ENCODE data around the gene ATXN1. TPM values are rescaled to one million over a fixed set of nuclear protein-coding genes. Genes with fewer than 3 reads are reported as not detected.

Gene ATXN1
- total and polyA plus RNA-seq, 2 of the 8 experiments (the other 6 are each of a cell fraction or from before 2014, with no cell fraction given): 1.6 to 4.0 TPM

- Histone ChIP-seq H3K27me3 (replicated peaks in 1 of 4; ENCODE audit: control insufficient read depth in 3 of 4, extremely low read depth in 1 of 4, insufficient read depth in 3 of 4, low read length in 3 of 4) (no peaks in the 10 kb centered on the region), H3K23me2 (ENCODE audit: low read depth, low read length) (no peaks in the 10 kb centered on the region), H3K23ac (ENCODE audit: insufficient read length) (no peak overlapping the region), H3K79me2 (ENCODE audit: control insufficient read depth in 1 of 2, insufficient read depth in 2 of 2, low read length in 2 of 2) (no peaks in the 10 kb centered on the region), H2AFZ (ENCODE audit: low read length) (no peak overlapping the region), H3K4me1 (replicated peaks in 1 of 4; ENCODE audit: control insufficient read depth in 3 of 4, insufficient read depth in 4 of 4, low read length in 3 of 4) (0 out of 7 replicates have a peak, but pooled peaks cover 0 to 2% (median 0%) of the 10 kb centered on the region in 4 experiments), H4K5ac (ENCODE audit: insufficient read length, low read depth, low read length) (no peak overlapping the region), H3K9ac (replicated peaks in 1 of 4; ENCODE audit: extremely low read depth in 1 of 4, low read depth in 3 of 4, low read length in 3 of 4) (no peak overlapping the region), H3K27ac (ENCODE audit: low read depth, low read length) (no peak overlapping the region), H2BK15ac (ENCODE audit: low read length) (no peak overlapping the region), H3K9me3 (ENCODE audit: insufficient read depth in 2 of 2, low read depth in 1 of 2, low read length in 1 of 2) (no peaks in the 10 kb centered on the region), H2BK5ac (ENCODE audit: low read depth, low read length) (no peak overlapping the region), H3K18ac (ENCODE audit: extremely low read depth, low read length) (no peak overlapping the region), H3K79me1 (ENCODE audit: low read depth, low read length) (no peaks in the 10 kb centered on the region), H4K8ac (ENCODE audit: extremely low read depth, insufficient read depth, low read length) (no peak overlapping the region), H4K20me1 (replicated peaks in 1 of 2; ENCODE audit: control insufficient read depth in 1 of 2, insufficient read depth in 2 of 2, low read length in 2 of 2) (no peaks in the 10 kb centered on the region), H3K4me2 (ENCODE audit: insufficient read depth in 1 of 2, low read depth in 2 of 2, low read length in 2 of 2) (no peak overlapping the region), H3K14ac (ENCODE audit: insufficient read length) (no peak overlapping the region), H2BK120ac (replicated peaks; ENCODE audit: low read depth, low read length) (no peak overlapping the region), H2BK12ac (ENCODE audit: low read depth, low read length) (no peak overlapping the region), H3K36me3 (ENCODE audit: control insufficient read depth in 2 of 4, insufficient read depth in 4 of 4, low read length in 3 of 4) (no peaks in the 10 kb centered on the region), H3K4me3 (ENCODE audit: extremely low read depth in 1 of 4, insufficient read depth in 2 of 4, low read depth in 3 of 4, low read length in 4 of 4) (no peak overlapping the region), H4K91ac (replicated peaks; ENCODE audit: insufficient read length, low read length) (no peak overlapping the region), H2AK5ac (ENCODE audit: low read depth, low read length) (no peak overlapping the region), H2BK20ac (ENCODE audit: low read length) (no peak overlapping the region), H3K4ac (replicated peaks; ENCODE audit: insufficient read length, low read depth, low read length) (peak overlapping the region; percentile 19), H3K56ac (replicated peaks; ENCODE audit: insufficient read length, low read depth, low read length) (no peak overlapping the region)
- FAIRE-seq (no peak), DNase-seq (ENCODE audit: low read depth in 1 of 2, low spot score in 2 of 2) (no peak)
- WGBS, 2 experiments (ENCODE audit: extremely low coverage in 1 of 2, insufficient coverage in 1 of 2, insufficient read length in 1 of 2, insufficient replicate concordance in 2 of 2, low coverage in 1 of 2, low lambda C conversion rate in 2 of 2, missing lambda C conversion rate in 1 of 2): 89% methylated on average over 10 of the region's 10 CpGs; no CpG with 5 or more reads in 1 of the 2 experiments
- POLR2A ChIA-PET (ENCODE audit: partially characterized antibody): no interaction called here
- no peak for TF ChIP-seq NRF1 (IDR thresholded peaks at IDR 0.05; ENCODE audit: low read depth, low read length)
- CTCF ChIA-PET (ENCODE audit: partially characterized antibody): interaction anchor here (4.8 kb wide), 1 partner anchor 8 kb away, joined by 18 read pairs; no protein-coding TSS in a partner anchor
Observed at GRCh38 chr6:16294371-16294770, 466.9 kb downstream of the ATXN1 start.
